Lower lobe of right lung (tissue), 2 donors: ENCODE data around the gene HMCN2. TPM values are rescaled to one million over a fixed set of nuclear protein-coding genes. Genes with fewer than 3 reads are reported as not detected.

Experiments used
- ATAC-seq, 2 donors: fragments of 200-7000 bp; cut with Tn5 transposase; one replicate each; pipeline ENCODE4 v1.9.1; 2020 to 2022; ENCODE audit warnings: mild to moderate bottlenecking in 2 of 2, moderate library complexity in 2 of 2
- DNase-seq: peaks from one replicate; pipeline ENCODE4 v3.0.0-alpha.2; 2020
- H3K27ac ChIP-seq: fragments of 200-600 bp; one replicate; pipeline ENCODE4 v1.8.0; 2022
- H3K27me3 ChIP-seq: fragments of 200-600 bp; one replicate; pipeline ENCODE4 v1.8.0; 2022; ENCODE audit warnings: low read depth
- H3K36me3 ChIP-seq: fragments of 200-600 bp; one replicate; pipeline ENCODE4 v1.8.0; 2022; ENCODE audit warnings: mild to moderate bottlenecking
- H3K4me1 ChIP-seq: fragments of 200-600 bp; one replicate; pipeline ENCODE4 v1.8.0; 2022
- H3K4me3 ChIP-seq: fragments of 200-600 bp; one replicate; pipeline ENCODE4 v1.8.0; 2022; ENCODE audit warnings: mild to moderate bottlenecking
- H3K9me3 ChIP-seq: fragments of 200-600 bp; one replicate; pipeline ENCODE4 v1.8.0; 2022
- CTCF ChIP-seq: fragments of 200-600 bp; IDR thresholded peaks from one replicate; pipeline ENCODE4 v1.8.0; 2022; ENCODE audit warnings: antibody characterized with exemption, mild to moderate bottlenecking
- intact Hi-C: fragments of 100-400 bp; cut with DNase I; formaldehyde crosslinking; loops from one replicate; pipeline ENCODE4 v1.11.0; 2022
- total RNA-seq: library from RNA; stranded (reverse); fragmentation: NEBNext Ultra II Directional; extraction: Animal tissue kit (Norgen Biotek cat#: 25700); gene quantifications from one replicate; pipeline ENCODE4 v1.2.1, GENCODE V29; 2021
- donor health status: DM: no; HTN: yes; CAD: no; lungs with severe emphysema.

HMCN2 gene
- total RNA-seq, 1 donor from 2014 or later, result 4.7 TPM

- no peak overlapping the region for H3K27ac ChIP-seq
- no peak for TF ChIP-seq CTCF
- no peaks in the 10 kb centered on the region for H3K36me3 ChIP-seq
- intact Hi-C loops, result no loop called here
- ATAC-seq (no peak), DNase-seq (no peak)
- H3K9me3 ChIP-seq, result no peaks in the 10 kb centered on the region
- H3K27me3 ChIP-seq, result peaks cover 5% of the 10 kb centered on the region
- H3K4me1 ChIP-seq, result no peaks in the 10 kb centered on the region
- H3K4me3 ChIP-seq, result no peak overlapping the region
Measured at GRCh38 chr9:130348341-130348740, 82.8 kb downstream of the HMCN2 start.

GRCh38 chr9:130348881-130349280, 83.3 kb downstream of the HMCN2 start:
- no peak for TF ChIP-seq CTCF
- no peaks in the 10 kb centered on the region for H3K36me3 ChIP-seq
- no peak overlapping the region for H3K27ac ChIP-seq
- ATAC-seq (no peak), DNase-seq (no peak)
- no peak overlapping the region for H3K4me3 ChIP-seq
- H3K9me3 ChIP-seq, result no peaks in the 10 kb centered on the region
- H3K27me3 ChIP-seq, result peaks cover 5% of the 10 kb centered on the region
- intact Hi-C loops, result no loop called here
- no peaks in the 10 kb centered on the region for H3K4me1 ChIP-seq

DNA sequence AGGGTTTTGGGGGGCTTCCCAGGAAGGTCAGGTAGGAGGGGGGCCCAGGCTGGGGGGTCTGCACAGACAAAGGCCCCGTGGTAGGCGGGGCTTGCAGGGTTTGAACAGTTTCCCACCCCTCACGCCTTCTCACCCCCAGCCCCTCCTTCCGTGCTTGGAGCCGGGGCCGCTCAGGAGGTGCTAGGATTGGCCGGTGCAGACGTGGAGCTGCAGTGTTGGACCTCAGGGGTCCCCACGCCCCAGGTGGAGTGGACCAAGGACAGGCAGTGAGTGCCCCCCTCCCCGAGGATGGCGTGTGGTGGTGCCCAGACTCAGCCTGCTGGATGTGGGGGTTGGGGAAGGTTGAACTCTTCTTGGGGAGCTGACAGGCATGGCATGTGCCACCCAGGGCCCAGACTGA, 83.8 kb downstream of the HMCN2 start:
- no peak overlapping the region for H3K4me3 ChIP-seq
- TF ChIP-seq CTCF, result no peak
- ATAC-seq (no peak), DNase-seq (no peak)
- H3K4me1 ChIP-seq, result no peaks in the 10 kb centered on the region
- intact Hi-C loops, result no loop called here
- no peaks in the 10 kb centered on the region for H3K36me3 ChIP-seq
- H3K27ac ChIP-seq, result no peak overlapping the region
- H3K9me3 ChIP-seq, result no peaks in the 10 kb centered on the region
- peaks cover 5% of the 10 kb centered on the region for H3K27me3 ChIP-seq

DNA sequence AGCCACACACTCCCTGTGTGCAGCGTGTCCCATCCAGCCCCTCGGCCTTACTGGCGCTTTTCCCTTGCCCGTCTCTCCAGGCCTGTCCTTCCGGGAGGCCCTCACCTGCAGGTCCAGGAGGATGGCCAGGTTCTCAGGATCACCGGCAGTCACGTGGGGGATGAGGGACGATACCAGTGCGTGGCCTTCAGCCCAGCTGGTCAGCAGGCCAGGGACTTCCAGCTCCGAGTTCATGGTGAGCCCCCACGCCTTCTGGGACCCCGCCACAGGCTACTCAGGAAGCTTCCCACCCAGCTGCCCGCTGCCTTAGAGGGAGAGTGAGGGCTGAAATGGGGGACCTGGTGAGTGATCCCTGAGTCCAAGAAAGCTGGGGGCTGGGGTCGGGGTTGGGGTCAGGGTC, 85.8 kb downstream of the HMCN2 start:
- no peak for DNase-seq
- H3K27ac ChIP-seq, result no peak overlapping the region
- TF ChIP-seq CTCF, result no peak
- ATAC-seq, result no peak
- no peaks in the 10 kb centered on the region for H3K36me3 ChIP-seq
- peaks cover 5% of the 10 kb centered on the region for H3K27me3 ChIP-seq
- no peaks in the 10 kb centered on the region for H3K9me3 ChIP-seq
- H3K4me1 ChIP-seq, result no peaks in the 10 kb centered on the region
- intact Hi-C loops, result no loop called here
- no peak overlapping the region for H3K4me3 ChIP-seq

DNA sequence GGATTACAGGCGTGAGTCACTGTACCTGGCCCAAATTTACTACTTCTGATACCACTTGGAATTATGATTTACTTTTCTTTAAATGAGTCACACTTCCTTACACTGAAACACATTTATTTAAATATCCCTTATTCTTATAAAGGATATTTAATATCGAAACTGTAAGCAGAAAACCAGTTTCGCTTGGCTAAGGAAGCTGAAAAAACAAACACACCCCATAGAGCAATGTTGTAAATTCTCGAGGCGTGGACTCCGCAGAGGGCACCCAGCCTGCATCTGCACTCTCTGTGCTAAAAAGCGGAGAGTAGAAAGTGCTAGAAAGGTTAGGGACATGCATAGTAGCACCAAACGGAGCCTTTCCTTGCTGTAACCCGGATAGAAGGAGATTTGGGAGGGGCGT, 86.5 kb downstream of the HMCN2 start:
- TF ChIP-seq CTCF, result no peak
- DNase-seq (no peak), ATAC-seq (no peak)
- Histone ChIP-seq H3K36me3 (no peaks in the 10 kb centered on the region), H3K27me3 (peaks cover 5% of the 10 kb centered on the region), H3K4me1 (no peaks in the 10 kb centered on the region), H3K27ac (no peak overlapping the region), H3K9me3 (no peaks in the 10 kb centered on the region), H3K4me3 (no peak overlapping the region)
- intact Hi-C loops, result no loop called here
